ENCODE data around the gene ATP5PO.

Gene ATP5PO

DNA sequence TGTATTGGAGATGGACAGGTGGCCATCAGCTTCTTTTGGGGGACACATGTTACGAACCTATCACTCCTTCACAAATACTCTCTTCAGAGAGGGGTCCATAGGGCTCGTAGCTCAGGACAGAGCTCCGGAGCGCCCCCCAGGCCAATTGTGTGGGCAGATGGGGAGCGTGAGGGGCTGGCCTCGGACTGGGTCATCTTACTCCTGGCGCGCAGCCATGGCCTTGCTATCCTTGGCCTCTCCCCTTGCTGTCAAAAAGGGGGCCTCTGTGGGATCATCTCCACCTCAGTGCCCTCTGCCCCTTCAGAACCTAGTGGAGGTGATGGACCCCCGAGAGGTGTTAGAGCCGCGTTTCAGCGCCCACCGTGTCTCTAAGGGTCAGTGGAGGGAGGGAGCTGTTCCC, 35.0 kb downstream of the ATP5PO start:
- Histone ChIP-seq H3K27me3 (replicated peaks; ENCODE audit: insufficient read depth, low read length) (no peaks in the 10 kb centered on the region), H3K9ac (ENCODE audit: low read length) (no peak overlapping the region), H4K20me1 (ENCODE audit: insufficient read depth, low read length) (no peaks in the 10 kb centered on the region), H3K36me3 (replicated peaks; ENCODE audit: insufficient read depth, low read length) (no peaks in the 10 kb centered on the region), H3K27ac (ENCODE audit: low read length) (no peak overlapping the region), H2AFZ (ENCODE audit: low read length) (no peak overlapping the region), H3K4me1 (ENCODE audit: low read length) (no peaks in the 10 kb centered on the region), H3K9me3 (replicated peaks; ENCODE audit: insufficient read depth, low read length) (no peaks in the 10 kb centered on the region), H3K9me2 (replicated peaks; ENCODE audit: insufficient read depth, low read length) (no peaks in the 10 kb centered on the region), H3K4me3 (ENCODE audit: low read length) (no peak overlapping the region), H3K79me2 (ENCODE audit: low read length) (no peaks in the 10 kb centered on the region), H3K4me2 (ENCODE audit: low read depth, low read length) (no peak overlapping the region), H3F3A (ENCODE audit: insufficient read depth, low read length) (no peaks in the 10 kb centered on the region)
- no peak for DNase-seq
- TF ChIP-seq, protein P1, sequence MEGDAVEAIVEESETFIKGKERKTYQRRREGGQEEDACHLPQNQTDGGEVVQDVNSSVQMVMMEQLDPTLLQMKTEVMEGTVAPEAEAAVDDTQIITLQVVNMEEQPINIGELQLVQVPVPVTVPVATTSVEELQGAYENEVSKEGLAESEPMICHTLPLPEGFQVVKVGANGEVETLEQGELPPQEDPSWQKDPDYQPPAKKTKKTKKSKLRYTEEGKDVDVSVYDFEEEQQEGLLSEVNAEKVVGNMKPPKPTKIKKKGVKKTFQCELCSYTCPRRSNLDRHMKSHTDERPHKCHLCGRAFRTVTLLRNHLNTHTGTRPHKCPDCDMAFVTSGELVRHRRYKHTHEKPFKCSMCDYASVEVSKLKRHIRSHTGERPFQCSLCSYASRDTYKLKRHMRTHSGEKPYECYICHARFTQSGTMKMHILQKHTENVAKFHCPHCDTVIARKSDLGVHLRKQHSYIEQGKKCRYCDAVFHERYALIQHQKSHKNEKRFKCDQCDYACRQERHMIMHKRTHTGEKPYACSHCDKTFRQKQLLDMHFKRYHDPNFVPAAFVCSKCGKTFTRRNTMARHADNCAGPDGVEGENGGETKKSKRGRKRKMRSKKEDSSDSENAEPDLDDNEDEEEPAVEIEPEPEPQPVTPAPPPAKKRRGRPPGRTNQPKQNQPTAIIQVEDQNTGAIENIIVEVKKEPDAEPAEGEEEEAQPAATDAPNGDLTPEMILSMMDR (IDR thresholded peaks at IDR 0.05; ENCODE audit: low read length), result no peak

DNA sequence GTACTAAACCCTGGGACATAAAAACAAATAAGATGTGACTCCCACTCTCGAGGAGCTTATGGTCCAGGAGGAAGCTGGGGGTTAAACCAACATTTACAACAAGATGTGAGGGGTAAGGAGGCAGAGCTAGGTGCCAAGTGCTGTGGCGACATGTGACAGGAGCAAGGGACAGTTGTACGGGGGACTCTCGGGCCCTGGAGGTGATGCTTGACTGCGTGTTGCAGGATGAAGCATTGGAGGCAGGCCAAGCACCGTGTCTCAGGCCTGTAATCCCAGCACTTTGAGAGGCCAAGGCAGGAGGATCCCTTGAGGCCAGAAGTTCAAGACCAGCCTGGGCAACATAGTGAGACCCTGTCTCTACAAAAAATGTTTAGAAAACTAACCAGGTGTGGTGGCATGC, 36.8 kb downstream of the ATP5PO start:
- Histone ChIP-seq H3K9me2 (replicated peaks; ENCODE audit: insufficient read depth, low read length) (no peaks in the 10 kb centered on the region), H2AFZ (ENCODE audit: low read length) (no peak overlapping the region), H3K27ac (ENCODE audit: low read length) (no peak overlapping the region), H3K79me2 (ENCODE audit: low read length) (no peaks in the 10 kb centered on the region), H3K4me3 (ENCODE audit: low read length) (no peak overlapping the region), H3K9me3 (replicated peaks; ENCODE audit: insufficient read depth, low read length) (no peaks in the 10 kb centered on the region), H4K20me1 (ENCODE audit: insufficient read depth, low read length) (no peaks in the 10 kb centered on the region), H3K36me3 (replicated peaks; ENCODE audit: insufficient read depth, low read length) (no peaks in the 10 kb centered on the region), H3K4me2 (ENCODE audit: low read depth, low read length) (no peak overlapping the region), H3K9ac (ENCODE audit: low read length) (no peak overlapping the region), H3K4me1 (ENCODE audit: low read length) (no peaks in the 10 kb centered on the region), H3K27me3 (replicated peaks; ENCODE audit: insufficient read depth, low read length) (no peaks in the 10 kb centered on the region), H3F3A (ENCODE audit: insufficient read depth, low read length) (no peaks in the 10 kb centered on the region)
- no peak for DNase-seq
- TF ChIP-seq, protein P1 (IDR thresholded peaks at IDR 0.05; ENCODE audit: low read length), result no peak
- TF ChIP-seq EZH2 (optimal IDR thresholded peaks at IDR 0.05; ENCODE audit: low read depth, low read length) (no peak), EZH2phosphoT487 (IDR thresholded peaks at IDR 0.05; ENCODE audit: low read length) (no peak)

DNA sequence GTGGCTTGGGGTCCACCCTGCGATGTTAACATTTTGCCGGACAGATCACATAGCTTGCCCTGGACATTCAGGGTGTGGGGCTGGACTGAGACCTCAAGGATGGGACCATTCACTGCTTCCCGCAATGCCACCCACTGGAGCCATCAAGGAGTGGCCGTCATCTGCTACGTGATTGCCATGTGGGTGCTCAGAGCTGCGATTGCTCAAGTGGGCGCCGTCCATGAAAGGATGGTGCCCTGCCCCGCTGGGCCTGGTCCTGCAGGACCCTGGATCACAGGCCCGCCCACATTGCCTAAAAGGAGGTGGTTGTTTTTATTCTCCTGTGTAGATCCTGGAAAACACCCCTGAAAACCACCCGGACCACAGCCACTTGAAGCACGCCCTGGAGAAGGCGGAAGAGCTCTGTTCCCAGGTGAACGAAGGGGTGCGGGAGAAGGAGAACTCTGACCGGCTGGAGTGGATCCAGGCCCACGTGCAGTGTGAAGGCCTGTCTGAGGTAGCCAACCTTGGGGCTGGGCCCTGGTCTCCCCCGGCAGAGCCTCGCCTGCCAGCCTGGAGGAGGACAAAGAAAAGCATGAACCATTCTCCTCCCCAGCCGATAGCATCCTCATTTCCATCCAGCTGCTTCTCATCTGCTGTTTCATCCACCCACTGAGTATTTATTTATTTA, 40.4 kb downstream of the ATP5PO start:
- no peak overlapping the region for H2AFZ ChIP-seq (ENCODE audit: low read length)
- no peak overlapping the region for H3K4me3 ChIP-seq (ENCODE audit: low read length)
- no peak overlapping the region for H3K4me2 ChIP-seq (ENCODE audit: low read depth, low read length)
- H3K36me3 ChIP-seq (replicated peaks; ENCODE audit: insufficient read depth, low read length), result no peaks in the 10 kb centered on the region
- no peak for DNase-seq
- H3F3A ChIP-seq (ENCODE audit: insufficient read depth, low read length), result no peaks in the 10 kb centered on the region
- H3K4me1 ChIP-seq (ENCODE audit: low read length), result no peaks in the 10 kb centered on the region
- H3K9ac ChIP-seq (ENCODE audit: low read length), result no peak overlapping the region
- H3K9me2 ChIP-seq (replicated peaks; ENCODE audit: insufficient read depth, low read length), result no peaks in the 10 kb centered on the region
- no peaks in the 10 kb centered on the region for H3K9me3 ChIP-seq (replicated peaks; ENCODE audit: insufficient read depth, low read length)
- H4K20me1 ChIP-seq (ENCODE audit: insufficient read depth, low read length), result no peaks in the 10 kb centered on the region
- no peak overlapping the region for H3K27ac ChIP-seq (ENCODE audit: low read length)
- TF ChIP-seq EZH2 (optimal IDR thresholded peaks at IDR 0.05; ENCODE audit: low read depth, low read length), result no peak
- TF ChIP-seq, protein P1 (IDR thresholded peaks at IDR 0.05; ENCODE audit: low read length), result no peak
- H3K27me3 ChIP-seq (replicated peaks; ENCODE audit: insufficient read depth, low read length), result no peaks in the 10 kb centered on the region
- H3K79me2 ChIP-seq (ENCODE audit: low read length), result no peaks in the 10 kb centered on the region
